Measurements from ENCODE around the gene CDKN3. TPM values are rescaled to one million over a fixed set of nuclear protein-coding genes. Genes with fewer than 3 reads are reported as not detected.

Gene CDKN3
- total RNA-seq, 1 experiment from 2014 or later: 62.5 TPM

DNA sequence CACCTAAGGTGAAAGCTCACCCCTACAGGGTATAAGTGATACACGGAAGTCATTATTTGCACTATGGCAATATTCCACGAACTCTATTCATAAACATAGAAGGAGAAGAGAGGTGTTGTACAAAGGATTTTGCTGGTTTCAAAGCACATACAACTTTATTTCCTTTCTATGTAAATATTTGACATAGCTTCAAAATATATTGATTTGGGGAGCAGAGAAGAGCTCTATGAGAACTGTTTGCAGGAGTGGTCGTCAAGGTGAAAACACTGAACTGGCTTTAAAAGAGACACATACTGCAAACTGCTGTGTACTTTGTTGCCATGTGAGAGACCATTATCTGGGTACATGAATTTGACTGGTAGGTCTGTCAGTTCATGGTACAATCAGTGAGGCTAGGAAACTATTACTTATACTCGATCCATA lies 27.7 kb downstream of the CDKN3 start:
- H3K9me3 ChIP-seq (ENCODE audit: control insufficient read depth in 1 of 2, insufficient read depth in 1 of 2, low read depth in 1 of 2, low read length in 2 of 2): no peaks in the 10 kb centered on the region
- BruUV-seq (replicated peaks): no TSS peak
- peaks cover 0 to 5% of the 10 kb centered on the region in 2 experiments; a peak in 1 of 4 replicates for H3K4me1 ChIP-seq (ENCODE audit: control insufficient read depth in 1 of 2, insufficient read depth in 2 of 2, low read length in 2 of 2)
- no peak overlapping the region for H2AFZ ChIP-seq (ENCODE audit: low read depth, low read length, poor library complexity, severe bottlenecking)
- CTCF ChIA-PET: no interaction called here
- DNase-seq (ENCODE audit: low read depth, low spot score): no peak
- peaks cover 5 to 30% of the 10 kb centered on the region in 2 experiments; a peak in 3 of 4 replicates for H3K36me3 ChIP-seq (ENCODE audit: control insufficient read depth in 1 of 2, insufficient read depth in 2 of 2, low read length in 2 of 2)
- H3K9me2 ChIP-seq (ENCODE audit: insufficient read depth): no peaks in the 10 kb centered on the region
- no peaks in the 10 kb centered on the region for H4K20me1 ChIP-seq (ENCODE audit: insufficient read depth)
- RAD21 ChIA-PET (ENCODE audit: low non-redundant PET in 1 of 2, low total read pairs in 2 of 2, uncharacterized antibody in 2 of 2, unreplicated experiment in 2 of 2): no interaction called here
- no peak overlapping the region for H3K9ac ChIP-seq (ENCODE audit: low read length)
- H3K27me3 ChIP-seq (ENCODE audit: insufficient read depth, low read length): no peaks in the 10 kb centered on the region
- no peak overlapping the region for H3K27ac ChIP-seq (ENCODE audit: low read depth, low read length)
- POLR2A ChIA-PET: no interaction called here
- H3K79me2 ChIP-seq (ENCODE audit: insufficient read depth, low read length): peaks cover 11% of the 10 kb centered on the region
- TF ChIP-seq CBX3 (IDR thresholded peaks at IDR 0.05; ENCODE audit: low read depth) (no peak), POLR2AphosphoS5 (IDR thresholded peaks at IDR 0.05; ENCODE audit: low read depth, low read length) (no peak), EZH2 (IDR thresholded peaks at IDR 0.05) (no peak), SRF (IDR thresholded peaks at IDR 0.05; ENCODE audit: low read depth) (no peak), EGR1 (IDR thresholded peaks at IDR 0.05; ENCODE audit: low read depth) (no peak), FOSL1 (IDR thresholded peaks at IDR 0.05; ENCODE audit: low read depth) (no peak), ELF1 (IDR thresholded peaks at IDR 0.05; ENCODE audit: borderline replicate concordance, low read depth) (no peak), POLR2A (IDR thresholded peaks at IDR 0.05; ENCODE audit: borderline replicate concordance, extremely low read depth, insufficient read depth, insufficient read length) (no peak), RAD21 (IDR thresholded peaks at IDR 0.05; ENCODE audit: low read depth) (no peak), JUND (IDR thresholded peaks at IDR 0.05) (no peak), ATF3 (IDR thresholded peaks at IDR 0.05) (no peak), SIN3A (IDR thresholded peaks at IDR 0.05; ENCODE audit: low read depth) (no peak), ZBTB33 (IDR thresholded peaks at IDR 0.05; ENCODE audit: extremely low read depth, insufficient replicate concordance, low read length) (no peak), YY1 (IDR thresholded peaks at IDR 0.05; ENCODE audit: extremely low read depth, insufficient replicate concordance, low read depth, low read length) (no peak), MAX (IDR thresholded peaks at IDR 0.05) (no peak)
- TF ChIP-seq, protein P1, sequence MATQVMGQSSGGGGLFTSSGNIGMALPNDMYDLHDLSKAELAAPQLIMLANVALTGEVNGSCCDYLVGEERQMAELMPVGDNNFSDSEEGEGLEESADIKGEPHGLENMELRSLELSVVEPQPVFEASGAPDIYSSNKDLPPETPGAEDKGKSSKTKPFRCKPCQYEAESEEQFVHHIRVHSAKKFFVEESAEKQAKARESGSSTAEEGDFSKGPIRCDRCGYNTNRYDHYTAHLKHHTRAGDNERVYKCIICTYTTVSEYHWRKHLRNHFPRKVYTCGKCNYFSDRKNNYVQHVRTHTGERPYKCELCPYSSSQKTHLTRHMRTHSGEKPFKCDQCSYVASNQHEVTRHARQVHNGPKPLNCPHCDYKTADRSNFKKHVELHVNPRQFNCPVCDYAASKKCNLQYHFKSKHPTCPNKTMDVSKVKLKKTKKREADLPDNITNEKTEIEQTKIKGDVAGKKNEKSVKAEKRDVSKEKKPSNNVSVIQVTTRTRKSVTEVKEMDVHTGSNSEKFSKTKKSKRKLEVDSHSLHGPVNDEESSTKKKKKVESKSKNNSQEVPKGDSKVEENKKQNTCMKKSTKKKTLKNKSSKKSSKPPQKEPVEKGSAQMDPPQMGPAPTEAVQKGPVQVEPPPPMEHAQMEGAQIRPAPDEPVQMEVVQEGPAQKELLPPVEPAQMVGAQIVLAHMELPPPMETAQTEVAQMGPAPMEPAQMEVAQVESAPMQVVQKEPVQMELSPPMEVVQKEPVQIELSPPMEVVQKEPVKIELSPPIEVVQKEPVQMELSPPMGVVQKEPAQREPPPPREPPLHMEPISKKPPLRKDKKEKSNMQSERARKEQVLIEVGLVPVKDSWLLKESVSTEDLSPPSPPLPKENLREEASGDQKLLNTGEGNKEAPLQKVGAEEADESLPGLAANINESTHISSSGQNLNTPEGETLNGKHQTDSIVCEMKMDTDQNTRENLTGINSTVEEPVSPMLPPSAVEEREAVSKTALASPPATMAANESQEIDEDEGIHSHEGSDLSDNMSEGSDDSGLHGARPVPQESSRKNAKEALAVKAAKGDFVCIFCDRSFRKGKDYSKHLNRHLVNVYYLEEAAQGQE (IDR thresholded peaks at IDR 0.05; ENCODE audit: low read depth): no peak
- TF ChIP-seq, protein P2, sequence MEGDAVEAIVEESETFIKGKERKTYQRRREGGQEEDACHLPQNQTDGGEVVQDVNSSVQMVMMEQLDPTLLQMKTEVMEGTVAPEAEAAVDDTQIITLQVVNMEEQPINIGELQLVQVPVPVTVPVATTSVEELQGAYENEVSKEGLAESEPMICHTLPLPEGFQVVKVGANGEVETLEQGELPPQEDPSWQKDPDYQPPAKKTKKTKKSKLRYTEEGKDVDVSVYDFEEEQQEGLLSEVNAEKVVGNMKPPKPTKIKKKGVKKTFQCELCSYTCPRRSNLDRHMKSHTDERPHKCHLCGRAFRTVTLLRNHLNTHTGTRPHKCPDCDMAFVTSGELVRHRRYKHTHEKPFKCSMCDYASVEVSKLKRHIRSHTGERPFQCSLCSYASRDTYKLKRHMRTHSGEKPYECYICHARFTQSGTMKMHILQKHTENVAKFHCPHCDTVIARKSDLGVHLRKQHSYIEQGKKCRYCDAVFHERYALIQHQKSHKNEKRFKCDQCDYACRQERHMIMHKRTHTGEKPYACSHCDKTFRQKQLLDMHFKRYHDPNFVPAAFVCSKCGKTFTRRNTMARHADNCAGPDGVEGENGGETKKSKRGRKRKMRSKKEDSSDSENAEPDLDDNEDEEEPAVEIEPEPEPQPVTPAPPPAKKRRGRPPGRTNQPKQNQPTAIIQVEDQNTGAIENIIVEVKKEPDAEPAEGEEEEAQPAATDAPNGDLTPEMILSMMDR (IDR thresholded peaks at IDR 0.05 in 2 of 3, conservative IDR thresholded peaks at IDR 0.05 in 1 of 3; ENCODE audit: borderline replicate concordance in 1 of 3, insufficient read depth in 1 of 3, low read depth in 2 of 3, low read length in 2 of 3): no peak
- intact Hi-C loops (cut with micrococcal nuclease): no loop called here
- no peak overlapping the region for H3K4me2 ChIP-seq (ENCODE audit: low read length)
- no peak for ATAC-seq
- H3K4me3 ChIP-seq (replicated peaks in 1 of 2; ENCODE audit: low read depth in 1 of 2, low read length in 2 of 2): no peak overlapping the region
